ENCODE results near the gene RILP. TPM values are rescaled to one million over a fixed set of nuclear protein-coding genes. Genes with fewer than 3 reads are reported as not detected.
A peak's percentile ranks its signal among the peaks of the same experiment; 100 is the strongest.

Gene RILP
- polyA plus RNA-seq, 1 donor (not counting 4 experiments of a cell fraction or from before 2014, with no cell fraction given), result 3.2 TPM

DNA sequence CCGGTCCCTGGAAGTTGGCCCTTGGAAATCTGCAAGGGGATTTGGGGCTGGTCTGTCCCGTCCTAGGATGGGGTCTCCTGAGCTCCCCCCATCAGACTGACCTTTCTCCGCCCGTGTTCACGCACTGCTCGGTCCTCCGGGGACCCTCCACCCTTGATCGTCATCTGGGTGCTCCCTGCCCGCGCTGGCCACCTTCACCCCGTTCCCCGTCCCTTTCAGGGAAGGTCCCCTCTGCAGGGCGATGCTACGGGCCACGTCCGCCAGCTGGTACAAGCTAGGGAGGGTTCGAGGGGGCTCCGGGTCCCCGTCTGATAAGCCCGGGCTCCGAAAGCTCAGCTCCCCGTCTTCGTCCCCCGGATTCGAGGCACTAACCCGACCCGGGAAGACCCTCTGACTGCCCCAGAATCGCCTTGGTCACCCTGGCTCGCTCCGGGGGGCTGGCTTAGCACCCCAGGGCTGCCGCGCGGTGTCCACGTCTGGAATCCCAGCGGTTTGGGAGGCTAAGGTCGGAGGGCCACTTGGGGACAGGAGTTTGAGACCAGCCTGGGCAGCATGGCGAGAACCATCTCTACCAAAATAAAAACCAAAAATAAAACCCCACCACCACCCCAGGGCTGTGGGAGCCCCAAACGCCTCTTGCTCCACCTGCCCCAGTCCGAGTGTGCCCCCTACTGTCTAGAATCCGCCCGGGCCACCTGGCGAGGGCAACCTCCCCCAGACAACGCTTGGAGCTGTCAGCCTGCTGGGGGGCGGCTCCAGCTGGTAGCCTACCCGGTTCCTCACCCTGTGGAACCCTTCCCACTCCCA is 20.0 kb downstream of the RILP start:
- TF ChIP-seq, protein P1, sequence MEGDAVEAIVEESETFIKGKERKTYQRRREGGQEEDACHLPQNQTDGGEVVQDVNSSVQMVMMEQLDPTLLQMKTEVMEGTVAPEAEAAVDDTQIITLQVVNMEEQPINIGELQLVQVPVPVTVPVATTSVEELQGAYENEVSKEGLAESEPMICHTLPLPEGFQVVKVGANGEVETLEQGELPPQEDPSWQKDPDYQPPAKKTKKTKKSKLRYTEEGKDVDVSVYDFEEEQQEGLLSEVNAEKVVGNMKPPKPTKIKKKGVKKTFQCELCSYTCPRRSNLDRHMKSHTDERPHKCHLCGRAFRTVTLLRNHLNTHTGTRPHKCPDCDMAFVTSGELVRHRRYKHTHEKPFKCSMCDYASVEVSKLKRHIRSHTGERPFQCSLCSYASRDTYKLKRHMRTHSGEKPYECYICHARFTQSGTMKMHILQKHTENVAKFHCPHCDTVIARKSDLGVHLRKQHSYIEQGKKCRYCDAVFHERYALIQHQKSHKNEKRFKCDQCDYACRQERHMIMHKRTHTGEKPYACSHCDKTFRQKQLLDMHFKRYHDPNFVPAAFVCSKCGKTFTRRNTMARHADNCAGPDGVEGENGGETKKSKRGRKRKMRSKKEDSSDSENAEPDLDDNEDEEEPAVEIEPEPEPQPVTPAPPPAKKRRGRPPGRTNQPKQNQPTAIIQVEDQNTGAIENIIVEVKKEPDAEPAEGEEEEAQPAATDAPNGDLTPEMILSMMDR (optimal IDR thresholded peaks at IDR 0.05 in 1 of 3, IDR thresholded peaks at IDR 0.05 in 1 of 3, conservative IDR thresholded peaks at IDR 0.05 in 1 of 3; ENCODE audit: extremely low read depth in 1 of 3, insufficient read depth in 2 of 3, low read length in 3 of 3), result peak; percentile 77 to 95 (median 83)
- no peak for TF ChIP-seq EZH2 (IDR thresholded peaks at IDR 0.05; ENCODE audit: low read length)
- H3K36me3 ChIP-seq (ENCODE audit: control insufficient read depth in 2 of 2, extremely low read depth in 1 of 2, insufficient read depth in 2 of 2, low read length in 2 of 2), result peaks cover 0 to 5% of the 10 kb centered on the region in 2 experiments
- H3K27ac ChIP-seq (ENCODE audit: control insufficient read depth, insufficient read depth, low read length), result no peak overlapping the region
- H3K4me1 ChIP-seq (ENCODE audit: control insufficient read depth, extremely low read depth, insufficient read depth, low read length), result peaks cover 8% of the 10 kb centered on the region
- no peaks in the 10 kb centered on the region for H3K79me2 ChIP-seq (ENCODE audit: control insufficient read depth, insufficient read depth, low read length)
- no peaks in the 10 kb centered on the region for H3K9me1 ChIP-seq (ENCODE audit: control insufficient read depth, extremely low read depth, insufficient read depth, low read length)
- no peak for FAIRE-seq
- H4K20me1 ChIP-seq (ENCODE audit: control insufficient read depth, extremely low read depth, insufficient read depth, low read length), result no peaks in the 10 kb centered on the region
- H3K9ac ChIP-seq (ENCODE audit: control insufficient read depth, extremely low read depth, insufficient read depth, low read length), result peak overlapping the region; percentile 73
- no peak for DNase-seq (ENCODE audit: low read depth, low spot score)
- H3K4me3 ChIP-seq (ENCODE audit: control insufficient read depth in 2 of 3, extremely low read depth in 1 of 3, insufficient read depth in 2 of 3, low read depth in 1 of 3, low read length in 3 of 3), result peak overlapping the region; percentile 74 to 76 (median 76)
- peak overlapping the region; percentile 95 for H3K4me2 ChIP-seq (ENCODE audit: control insufficient read depth, extremely low read depth, insufficient read depth, low read depth, low read length)
- peaks cover 6% of the 10 kb centered on the region for H3K27me3 ChIP-seq (ENCODE audit: control insufficient read depth, extremely low read depth, insufficient read depth, low read length)
- peak overlapping the region; percentile 84 for H2AFZ ChIP-seq (ENCODE audit: control insufficient read depth, low read length)
- dilution Hi-C loops (cut with MboI; ENCODE audit: extremely low pct_ligation_motif_present, low sequenced_read_pairs), result no loop called here
- H3K9me3 ChIP-seq (ENCODE audit: control insufficient read depth, low read depth, low read length), result no peaks in the 10 kb centered on the region

DNA sequence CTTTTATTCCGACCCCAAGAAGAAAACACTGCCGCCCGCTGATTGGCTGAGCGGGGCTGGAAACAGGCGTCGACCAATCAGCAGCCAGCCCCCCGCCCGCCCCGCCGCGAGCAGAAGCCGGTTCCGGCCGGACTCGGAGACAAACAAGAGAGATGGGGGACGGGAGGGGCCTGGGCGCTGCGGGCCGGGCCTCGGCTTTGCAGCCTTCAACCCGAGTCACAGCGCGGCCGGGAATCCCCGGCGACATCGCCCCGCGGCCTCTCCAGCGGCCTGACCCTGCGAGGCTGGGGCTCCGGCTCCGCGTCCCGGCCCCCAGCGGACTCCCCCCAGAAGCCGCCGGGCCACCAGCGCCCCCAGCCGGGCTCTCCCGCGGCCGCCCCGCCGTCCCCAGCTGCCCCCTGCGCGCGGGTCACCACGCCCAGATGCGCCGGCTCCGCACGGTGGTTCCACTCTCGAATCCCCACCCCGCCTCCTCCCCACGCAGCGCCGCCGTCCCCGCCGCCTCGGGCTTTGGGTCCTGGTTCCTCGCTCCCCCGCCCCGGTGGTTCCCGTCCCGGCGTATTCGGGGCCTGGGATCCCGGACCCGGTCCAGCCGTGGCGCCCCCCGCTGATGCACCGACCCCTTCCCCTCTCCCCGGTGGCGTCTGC is 20.7 kb downstream of the RILP start:
- dilution Hi-C loops (cut with MboI; ENCODE audit: extremely low pct_ligation_motif_present, low sequenced_read_pairs), result no loop called here
- Histone ChIP-seq H2AFZ (ENCODE audit: control insufficient read depth, low read length) (peak overlapping the region; percentile 84), H3K9me1 (ENCODE audit: control insufficient read depth, extremely low read depth, insufficient read depth, low read length) (no peaks in the 10 kb centered on the region), H3K27me3 (ENCODE audit: control insufficient read depth, extremely low read depth, insufficient read depth, low read length) (peaks cover 6% of the 10 kb centered on the region), H3K4me2 (ENCODE audit: control insufficient read depth, extremely low read depth, insufficient read depth, low read depth, low read length) (peak overlapping the region; percentile 95), H3K36me3 (ENCODE audit: control insufficient read depth in 2 of 2, extremely low read depth in 1 of 2, insufficient read depth in 2 of 2, low read length in 2 of 2) (peaks cover 0 to 5% of the 10 kb centered on the region in 2 experiments), H3K4me3 (ENCODE audit: control insufficient read depth in 2 of 3, extremely low read depth in 1 of 3, insufficient read depth in 2 of 3, low read depth in 1 of 3, low read length in 3 of 3) (peak overlapping the region; percentile 74 to 76 (median 76)), H3K27ac (ENCODE audit: control insufficient read depth, insufficient read depth, low read length) (peak overlapping the region; percentile 43), H3K9me3 (ENCODE audit: control insufficient read depth, low read depth, low read length) (no peaks in the 10 kb centered on the region), H4K20me1 (ENCODE audit: control insufficient read depth, extremely low read depth, insufficient read depth, low read length) (no peaks in the 10 kb centered on the region), H3K79me2 (ENCODE audit: control insufficient read depth, insufficient read depth, low read length) (no peaks in the 10 kb centered on the region), H3K9ac (ENCODE audit: control insufficient read depth, extremely low read depth, insufficient read depth, low read length) (peak overlapping the region; percentile 73), H3K4me1 (ENCODE audit: control insufficient read depth, extremely low read depth, insufficient read depth, low read length) (peaks cover 8% of the 10 kb centered on the region)
- DNase-seq (ENCODE audit: low read depth, low spot score) (peak; percentile 66), FAIRE-seq (no peak)
- TF ChIP-seq, protein P1 (optimal IDR thresholded peaks at IDR 0.05 in 1 of 3, IDR thresholded peaks at IDR 0.05 in 1 of 3, conservative IDR thresholded peaks at IDR 0.05 in 1 of 3; ENCODE audit: extremely low read depth in 1 of 3, insufficient read depth in 2 of 3, low read length in 3 of 3), result peak in 1 of 3 experiments; percentile 52
- no peak for TF ChIP-seq EZH2 (IDR thresholded peaks at IDR 0.05; ENCODE audit: low read length)

Data from keratinocyte (primary cell).